Natural killer cell (primary cell): ENCODE measurements around the gene EHD1. TPM values are rescaled to one million over a fixed set of nuclear protein-coding genes. Genes with fewer than 3 reads are reported as not detected.
A peak's percentile ranks its signal among the peaks of the same experiment; 100 is the strongest.

Experiments
- ATAC-seq, 3 donors: fragments of 150-1000 bp in 2 of 3; fragments of 200-7000 bp in 1 of 3; cut with Tn5 transposase; 1 replicate in 1 of 3; 2 replicates in 2 of 3; pipeline ENCODE4 v1.10.0; 2021; ENCODE audit warnings: mild to moderate bottlenecking in 2 of 3, moderate library complexity in 2 of 3
- DNase-seq, 2 donors: peaks; one replicate each; pipeline versions ENCODE4 v3.0.0 to v3.0.0-alpha.2; 2013 to 2021; ENCODE audit warnings: mixed read lengths in 1 of 2
- H3K27ac ChIP-seq: one replicate; pipeline ENCODE4 v1.5.1; 2013; ENCODE audit warnings: mild to moderate bottlenecking, low read length
- H3K27me3 ChIP-seq: one replicate; pipeline ENCODE4 v1.6.1; 2013; ENCODE audit warnings: low read length; ENCODE audit not compliant: control insufficient read depth, insufficient read depth
- H3K36me3 ChIP-seq: one replicate; pipeline ENCODE4 v1.6.1; 2013; ENCODE audit warnings: low read length; ENCODE audit not compliant: control insufficient read depth, insufficient read depth
- H3K4me1 ChIP-seq: one replicate; pipeline ENCODE4 v1.6.1; 2013; ENCODE audit warnings: low read length; ENCODE audit not compliant: control insufficient read depth, insufficient read depth
- H3K4me3 ChIP-seq: one replicate; pipeline ENCODE4 v1.5.1; 2013; ENCODE audit warnings: low read length
- H3K9me3 ChIP-seq: one replicate; pipeline ENCODE4 v1.6.1; 2013; ENCODE audit warnings: low read length; ENCODE audit not compliant: control insufficient read depth, insufficient read depth
- H3K27ac Mint-ChIP-seq, 2 donors: one replicate each; pipeline ENCODE4 v1.8.0; 2022; ENCODE audit warnings: mild to moderate bottlenecking in 2 of 2, mixed read lengths in 2 of 2, moderate library complexity in 1 of 2
- H3K27me3 Mint-ChIP-seq, 2 donors: one replicate each; pipeline ENCODE4 v1.8.0; 2022; ENCODE audit warnings: low read depth in 2 of 2, mixed read lengths in 2 of 2
- H3K36me3 Mint-ChIP-seq: one replicate; pipeline ENCODE4 v1.8.0; 2022; ENCODE audit warnings: mixed read lengths
- H3K4me1 Mint-ChIP-seq, 2 donors: one replicate each; pipeline ENCODE4 v1.8.0; 2022; ENCODE audit warnings: mixed read lengths in 2 of 2
- H3K4me3 Mint-ChIP-seq: one replicate; pipeline ENCODE4 v1.8.0; 2022; ENCODE audit warnings: mild to moderate bottlenecking, moderate library complexity, mixed read lengths
- H3K9me3 Mint-ChIP-seq, 2 donors: one replicate each; pipeline ENCODE4 v1.8.0; 2022; ENCODE audit warnings: mixed read lengths in 2 of 2
- CTCF ChIP-seq: fragments of 200-600 bp; IDR thresholded peaks from one replicate; pipeline ENCODE4 v1.8.0; 2022; ENCODE audit warnings: antibody characterized with exemption
- WGBS: methylation state at CpG from one replicate; pipeline ENCODE4 v1.1.7; 2013; ENCODE audit warnings: missing lambda C conversion rate; ENCODE audit not compliant: insufficient coverage; 5-methylcytosine and 5-hydroxymethylcytosine counted together
- intact Hi-C: fragments of 100-400 bp; cut with micrococcal nuclease; formaldehyde crosslinking; loops from one replicate; pipeline ENCODE4 v1.14.2; 2022
- total RNA-seq, 4 donors: library from RNA; stranded (reverse); fragments of 120-200 nt in 1 of 4; gene quantifications; one replicate each; pipeline versions ENCODE4 v1.2.3 to v1.2.4, GENCODE V29; 2013 to 2022

The EHD1 gene
- total RNA-seq, 3 donors from 2014 or later (not counting 1 experiment from before 2014, with no cell fraction given): 218 to 246 (median 225) TPM

GRCh38 chr11:64903291-64903833 lies 24.9 kb upstream of the EHD1 start:
- no peak for TF ChIP-seq CTCF
- 97% methylated on average over 23 of the region's 23 CpGs for WGBS
- DNase-seq: no peak
- Mint-ChIP-seq H3K27ac (no peak overlapping the region), H3K36me3 (no peaks in the 10 kb centered on the region), H3K4me1 (peaks cover 0 to 5% of the 10 kb centered on the region in 2 donors), H3K9me3 (no peaks in the 10 kb centered on the region), H3K27me3 (no peaks in the 10 kb centered on the region), H3K4me3 (no peak overlapping the region)
- no peak overlapping the region for H3K4me3 ChIP-seq
- H3K27me3 ChIP-seq: no peaks in the 10 kb centered on the region
- H3K9me3 ChIP-seq: no peaks in the 10 kb centered on the region
- H3K36me3 ChIP-seq: peaks cover 59% of the 10 kb centered on the region
- H3K27ac ChIP-seq: no peak overlapping the region
- ATAC-seq: no peak
- H3K4me1 ChIP-seq: peaks cover 4% of the 10 kb centered on the region
- intact Hi-C loops: no loop called here

- intact Hi-C loops: no loop called here
- Histone ChIP-seq H3K27ac (no peak overlapping the region), H3K9me3 (no peaks in the 10 kb centered on the region), H3K4me1 (peaks cover 4% of the 10 kb centered on the region), H3K36me3 (peaks cover 63% of the 10 kb centered on the region), H3K4me3 (no peak overlapping the region), H3K27me3 (no peaks in the 10 kb centered on the region)
- Mint-ChIP-seq H3K4me1 (peaks cover 0 to 5% of the 10 kb centered on the region in 2 donors), H3K4me3 (no peak overlapping the region), H3K27me3 (no peaks in the 10 kb centered on the region), H3K27ac (peak overlapping the region in 1 of 2 donors; percentile 44), H3K9me3 (no peaks in the 10 kb centered on the region), H3K36me3 (no peaks in the 10 kb centered on the region)
- DNase-seq (no peak), ATAC-seq (no peak)
- 95% methylated on average over 30 of the region's 30 CpGs for WGBS
- TF ChIP-seq CTCF: no peak
Measured at GRCh38 chr11:64902102-64902900, 23.9 kb upstream of the EHD1 start.

- H3K36me3 ChIP-seq: peaks cover 54% of the 10 kb centered on the region
- no peaks in the 10 kb centered on the region for H3K9me3 ChIP-seq
- H3K36me3 Mint-ChIP-seq: no peaks in the 10 kb centered on the region
- TF ChIP-seq CTCF: no peak
- H3K4me3 Mint-ChIP-seq: no peak overlapping the region
- intact Hi-C loops: no loop called here
- H3K27me3 ChIP-seq: no peaks in the 10 kb centered on the region
- H3K27ac Mint-ChIP-seq: no peak overlapping the region
- peaks cover 4% of the 10 kb centered on the region for H3K4me1 ChIP-seq
- WGBS: 95% methylated on average over 17 of the region's 17 CpGs
- H3K4me3 ChIP-seq: no peak overlapping the region
- H3K4me1 Mint-ChIP-seq: peaks cover 0 to 8% of the 10 kb centered on the region in 2 donors
- H3K27ac ChIP-seq: no peak overlapping the region
- DNase-seq: no peak
- no peaks in the 10 kb centered on the region for H3K9me3 Mint-ChIP-seq
- no peak for ATAC-seq
- H3K27me3 Mint-ChIP-seq: no peaks in the 10 kb centered on the region
Measured at GRCh38 chr11:64900774-64901173, 22.4 kb upstream of the EHD1 start.
